Measurements from ENCODE around the gene NAPA. TPM values are rescaled to one million over a fixed set of nuclear protein-coding genes. Genes with fewer than 3 reads are reported as not detected.

NAPA gene
- total RNA-seq, 1 donor from 2014 or later = 61.9 TPM

DNA sequence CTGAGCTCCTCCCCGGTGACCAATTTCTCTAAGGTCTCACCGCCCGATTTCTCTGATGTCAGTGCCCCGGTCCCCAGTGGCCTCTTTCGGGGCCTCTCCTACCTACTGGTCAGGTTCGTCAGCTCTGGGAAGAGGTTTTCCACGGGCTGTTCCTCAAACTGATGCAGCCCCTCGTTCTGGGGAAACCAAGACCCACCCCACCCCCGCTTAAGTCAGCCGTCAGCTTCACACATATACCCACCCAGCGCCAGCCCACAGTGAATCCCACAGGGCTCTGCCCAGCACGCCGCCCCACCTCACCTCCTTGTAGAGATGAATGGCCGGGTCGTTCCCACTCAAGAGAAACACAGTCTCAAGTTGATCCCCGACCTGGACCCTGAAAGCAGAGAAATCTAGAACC, 34.2 kb downstream of the NAPA start:
- intact Hi-C loops (cut with micrococcal nuclease) = loop anchor here (10.0 kb wide), 1 partner anchor 124 kb away; the partner anchor contains the start of gene BICRA
- peaks cover 19% of the 10 kb centered on the region for H3K4me1 Mint-ChIP-seq
- no peak overlapping the region for H3K4me3 Mint-ChIP-seq
- peaks cover 3% of the 10 kb centered on the region for H3K36me3 Mint-ChIP-seq (ENCODE audit: low read depth)
- no peak for DNase-seq
- H3K9me3 Mint-ChIP-seq = no peaks in the 10 kb centered on the region
- no peaks in the 10 kb centered on the region for H3K27me3 Mint-ChIP-seq
- H3K27ac Mint-ChIP-seq = no peak overlapping the region

DNA sequence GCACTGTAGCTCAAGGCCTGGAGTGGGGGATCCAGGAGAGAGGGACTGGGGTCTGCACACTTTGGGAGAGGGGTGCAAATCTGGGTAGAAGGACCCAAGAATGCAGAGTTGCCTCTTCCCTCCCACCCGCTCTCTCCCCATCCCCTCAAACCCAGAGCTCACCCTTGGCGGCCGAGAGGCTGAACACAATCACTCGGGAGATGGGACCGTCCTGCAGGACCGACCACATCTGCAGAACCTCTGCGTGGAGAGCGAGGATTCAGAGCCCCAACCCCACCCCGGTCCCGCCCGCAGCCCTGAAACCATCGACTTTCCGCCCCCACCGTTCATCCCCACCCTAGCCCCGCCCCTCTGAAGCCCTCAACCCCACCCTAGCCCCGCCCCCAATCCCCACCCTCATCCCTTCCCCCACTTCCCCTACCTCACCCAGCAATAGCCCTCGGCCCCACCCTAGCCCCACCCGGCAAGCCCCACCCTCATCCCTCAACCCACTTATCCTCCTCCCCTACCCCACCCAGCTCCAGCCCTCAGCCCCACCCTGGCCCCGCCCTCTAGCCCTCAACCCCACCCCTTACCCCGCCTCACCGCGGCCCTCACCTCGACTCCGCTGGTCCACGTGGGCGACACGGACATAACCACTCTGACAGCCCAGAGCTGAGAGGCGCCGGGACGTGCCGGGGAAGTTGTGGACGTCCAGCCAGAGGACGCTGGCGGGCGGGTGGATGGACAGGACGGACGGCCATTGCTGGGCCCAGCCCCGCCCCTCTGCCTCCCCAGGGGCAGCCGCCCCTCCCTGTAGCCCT, 35.0 kb downstream of the NAPA start:
- Mint-ChIP-seq H3K4me3 (no peak overlapping the region), H3K4me1 (peaks cover 12% of the 10 kb centered on the region), H3K36me3 (ENCODE audit: low read depth) (no peaks in the 10 kb centered on the region), H3K27me3 (no peaks in the 10 kb centered on the region), H3K27ac (no peak overlapping the region), H3K9me3 (no peaks in the 10 kb centered on the region)
- no peak for DNase-seq
- intact Hi-C loops (cut with micrococcal nuclease) = loop anchor here (10.0 kb wide), 1 partner anchor 125 kb away; the partner anchor contains the start of gene BICRA

- H3K4me3 Mint-ChIP-seq = no peak overlapping the region
- intact Hi-C loops (cut with micrococcal nuclease) = no loop called here
- no peaks in the 10 kb centered on the region for H3K9me3 Mint-ChIP-seq
- no peak overlapping the region for H3K27ac Mint-ChIP-seq
- peaks cover 5% of the 10 kb centered on the region for H3K27me3 Mint-ChIP-seq
- no peaks in the 10 kb centered on the region for H3K36me3 Mint-ChIP-seq (ENCODE audit: low read depth)
- peaks cover 2% of the 10 kb centered on the region for H3K4me1 Mint-ChIP-seq
- DNase-seq = no peak
Measured at GRCh38 chr19:47476438-47476972, 38.4 kb downstream of the NAPA start.

DNA sequence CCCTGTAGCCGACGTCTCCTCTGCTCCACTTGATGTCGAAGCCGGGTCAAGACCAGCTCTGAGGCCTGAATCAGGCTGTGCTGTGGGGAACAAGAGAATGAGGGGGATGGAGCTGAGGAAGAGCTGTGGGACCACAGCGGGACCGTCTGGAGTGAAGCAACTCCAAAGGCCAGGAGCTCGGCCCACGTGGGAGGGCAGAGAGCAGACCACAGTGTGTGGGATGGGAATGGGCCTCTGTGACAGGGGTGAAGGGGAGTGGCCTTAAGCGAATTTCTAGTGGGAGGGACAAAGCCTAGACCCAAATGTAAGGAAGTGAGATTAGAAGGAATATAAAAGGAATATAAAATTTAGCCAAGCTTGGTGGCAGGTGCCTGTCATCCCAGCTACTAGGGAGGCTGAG, 39.4 kb downstream of the NAPA start:
- Mint-ChIP-seq H3K4me3 (no peak overlapping the region), H3K4me1 (peaks cover 7% of the 10 kb centered on the region), H3K36me3 (ENCODE audit: low read depth) (no peaks in the 10 kb centered on the region), H3K9me3 (no peaks in the 10 kb centered on the region), H3K27ac (no peak overlapping the region), H3K27me3 (peaks cover 14% of the 10 kb centered on the region)
- no peak for DNase-seq
- intact Hi-C loops (cut with micrococcal nuclease) = no loop called here

GRCh38 chr19:47473336-47473735, 41.5 kb downstream of the NAPA start:
- Mint-ChIP-seq H3K27ac (no peak overlapping the region), H3K4me1 (peaks cover 9% of the 10 kb centered on the region), H3K9me3 (no peaks in the 10 kb centered on the region), H3K4me3 (no peak overlapping the region), H3K27me3 (peaks cover 35% of the 10 kb centered on the region), H3K36me3 (ENCODE audit: low read depth) (no peaks in the 10 kb centered on the region)
- no peak for DNase-seq
- intact Hi-C loops (cut with micrococcal nuclease) = no loop called here

DNA sequence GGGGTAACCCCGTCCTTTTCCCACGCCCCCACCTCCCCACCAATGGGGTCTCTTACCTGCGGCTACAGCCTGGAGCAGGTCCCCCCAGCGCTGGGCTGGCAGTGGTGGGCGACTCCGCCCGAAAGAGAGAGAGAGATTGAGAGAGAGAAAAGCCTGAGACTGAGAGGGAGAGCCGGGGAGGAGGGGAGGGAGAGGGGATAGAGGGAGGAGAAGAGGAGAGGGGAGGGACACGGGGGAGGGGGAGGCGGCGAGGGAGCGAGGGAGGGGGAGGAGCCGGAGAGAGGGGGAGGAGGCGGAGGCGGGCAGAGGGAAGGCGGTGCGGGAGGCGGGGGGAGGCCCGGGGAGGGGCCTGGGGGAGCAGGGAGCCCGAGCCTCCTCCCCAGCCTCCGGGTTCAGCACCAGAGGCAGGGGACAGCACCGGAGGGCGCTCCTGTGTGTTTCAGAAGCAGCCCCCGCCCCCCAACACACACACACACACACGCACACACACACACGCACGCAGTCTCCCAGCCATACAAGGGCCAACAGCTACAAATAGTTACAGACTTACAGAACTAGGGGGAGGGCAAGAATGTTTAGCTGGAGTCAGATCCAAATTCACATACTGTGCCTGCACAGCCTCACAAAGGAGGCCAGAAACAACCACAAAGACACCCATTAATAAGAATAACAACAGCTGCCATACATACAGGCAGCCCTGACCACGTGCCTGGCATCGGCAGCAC, 43.0 kb downstream of the NAPA start, which contains the start of gene SLC8A2:
SLC8A2 (minus strand) TSS at position 161 of the 725 bp plus-strand sequence. CDS start 5,490 bp downstream, outside the sequence.
- Mint-ChIP-seq H3K9me3 (no peaks in the 10 kb centered on the region), H3K27me3 (peaks cover 43% of the 10 kb centered on the region), H3K4me1 (peaks cover 9% of the 10 kb centered on the region), H3K36me3 (ENCODE audit: low read depth) (no peaks in the 10 kb centered on the region), H3K4me3 (peak within 1 kb of the TSS; percentile 2), H3K27ac (no peak within 1 kb of the TSS)
- peak; percentile 91 for DNase-seq
- intact Hi-C loops (cut with micrococcal nuclease) = no loop called here

DNA sequence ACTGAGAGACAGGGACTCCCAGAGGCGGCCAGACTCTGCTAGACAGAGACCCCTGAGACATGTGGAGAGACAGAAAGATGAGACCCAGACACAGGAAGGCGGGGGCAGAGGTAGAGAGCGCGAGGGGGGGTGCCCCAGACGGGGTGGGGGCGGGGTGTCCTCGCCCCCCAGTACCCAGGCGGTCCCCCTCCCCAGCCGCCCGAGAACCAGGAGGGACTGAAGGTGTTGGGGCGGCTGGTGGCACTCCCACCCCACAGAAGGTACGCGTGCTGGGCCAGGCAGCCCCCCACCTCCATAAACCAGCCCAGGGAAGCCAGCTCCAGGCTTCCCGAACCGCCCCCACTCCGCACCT, 43.5 kb downstream of the NAPA start:
- no peak overlapping the region for H3K27ac Mint-ChIP-seq

GRCh38 chr19:47470447-47471195, 44.2 kb downstream of the NAPA start:
- H3K4me3 Mint-ChIP-seq = peak overlapping the region; percentile 2
- H3K9me3 Mint-ChIP-seq = no peaks in the 10 kb centered on the region
- intact Hi-C loops (cut with micrococcal nuclease) = no loop called here
- no peak overlapping the region for H3K27ac Mint-ChIP-seq
- no peaks in the 10 kb centered on the region for H3K36me3 Mint-ChIP-seq (ENCODE audit: low read depth)
- H3K4me1 Mint-ChIP-seq = peaks cover 9% of the 10 kb centered on the region
- peaks cover 43% of the 10 kb centered on the region for H3K27me3 Mint-ChIP-seq
- DNase-seq = no peak

More for the DNA sequence above, 43.5 kb downstream of the NAPA start:
- H3K4me1 Mint-ChIP-seq = peaks cover 9% of the 10 kb centered on the region
- no peaks in the 10 kb centered on the region for H3K36me3 Mint-ChIP-seq (ENCODE audit: low read depth)
- intact Hi-C loops (cut with micrococcal nuclease) = no loop called here
- H3K9me3 Mint-ChIP-seq = no peaks in the 10 kb centered on the region
- DNase-seq = no peak
- H3K4me3 Mint-ChIP-seq = peak overlapping the region; percentile 2
- peaks cover 43% of the 10 kb centered on the region for H3K27me3 Mint-ChIP-seq

GRCh38 chr19:47469719-47470118, 45.1 kb downstream of the NAPA start:
- DNase-seq = no peak
- H3K4me3 Mint-ChIP-seq = no peak overlapping the region
- peaks cover 9% of the 10 kb centered on the region for H3K4me1 Mint-ChIP-seq
- no peaks in the 10 kb centered on the region for H3K9me3 Mint-ChIP-seq
- H3K27me3 Mint-ChIP-seq = peaks cover 45% of the 10 kb centered on the region
- no peak overlapping the region for H3K27ac Mint-ChIP-seq
- no peaks in the 10 kb centered on the region for H3K36me3 Mint-ChIP-seq (ENCODE audit: low read depth)
- intact Hi-C loops (cut with micrococcal nuclease) = no loop called here

DNA sequence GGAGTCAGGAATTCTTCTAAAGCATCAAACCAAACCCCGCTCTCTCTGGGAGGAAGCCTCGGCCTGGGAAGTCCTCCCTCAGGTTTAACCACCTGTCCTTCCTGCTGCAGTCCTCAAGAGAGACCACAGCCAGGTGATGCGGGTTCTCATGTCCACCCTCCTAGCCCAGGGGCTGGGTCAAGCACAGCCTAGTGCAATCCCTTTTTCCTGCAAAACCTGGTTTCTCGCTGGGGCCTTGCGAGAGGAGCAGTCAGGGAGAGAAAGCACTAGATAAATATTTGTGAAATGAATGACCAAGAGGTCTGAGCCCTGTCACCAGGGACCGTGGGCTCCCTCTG, 45.5 kb downstream of the NAPA start:
- no peak for DNase-seq
- no peak overlapping the region for H3K4me3 Mint-ChIP-seq
- H3K36me3 Mint-ChIP-seq (ENCODE audit: low read depth) = no peaks in the 10 kb centered on the region
- H3K9me3 Mint-ChIP-seq = no peaks in the 10 kb centered on the region
- no peak overlapping the region for H3K27ac Mint-ChIP-seq
- peaks cover 12% of the 10 kb centered on the region for H3K4me1 Mint-ChIP-seq
- H3K27me3 Mint-ChIP-seq = peaks cover 49% of the 10 kb centered on the region
- intact Hi-C loops (cut with micrococcal nuclease) = no loop called here

- no peaks in the 10 kb centered on the region for H3K9me3 Mint-ChIP-seq
- no peaks in the 10 kb centered on the region for H3K36me3 Mint-ChIP-seq (ENCODE audit: low read depth)
- no peak for DNase-seq
- H3K27me3 Mint-ChIP-seq = peaks cover 49% of the 10 kb centered on the region
- intact Hi-C loops (cut with micrococcal nuclease) = no loop called here
- H3K4me1 Mint-ChIP-seq = peaks cover 12% of the 10 kb centered on the region
- H3K4me3 Mint-ChIP-seq = no peak overlapping the region
- no peak overlapping the region for H3K27ac Mint-ChIP-seq
Measured at GRCh38 chr19:47467914-47468313, 46.9 kb downstream of the NAPA start.

DNA sequence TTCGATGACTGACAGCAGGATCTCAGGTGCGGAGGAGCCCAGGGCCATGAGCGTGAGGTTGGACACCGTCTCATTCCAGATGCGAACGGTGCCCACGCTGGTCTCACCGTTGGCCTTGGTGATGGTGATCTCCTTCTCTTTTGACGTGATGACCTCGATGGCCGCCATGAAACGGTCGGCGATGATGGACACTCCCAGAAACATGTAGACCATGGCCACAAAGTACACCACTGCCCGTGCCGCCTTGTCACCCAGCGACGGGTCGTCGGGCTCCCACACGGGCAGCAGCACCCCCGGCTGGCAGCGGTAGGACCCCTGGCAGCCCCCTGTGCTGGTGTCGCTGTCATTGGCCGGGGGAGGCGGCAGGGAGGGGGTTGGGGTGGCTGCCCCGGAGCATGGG, 48.9 kb downstream of the NAPA start:
- Mint-ChIP-seq H3K4me3 (no peak overlapping the region), H3K9me3 (no peaks in the 10 kb centered on the region), H3K27me3 (peaks cover 40% of the 10 kb centered on the region), H3K4me1 (peaks cover 6% of the 10 kb centered on the region), H3K27ac (no peak overlapping the region), H3K36me3 (ENCODE audit: low read depth) (no peaks in the 10 kb centered on the region)
- DNase-seq = no peak
- intact Hi-C loops (cut with micrococcal nuclease) = no loop called here

DNA sequence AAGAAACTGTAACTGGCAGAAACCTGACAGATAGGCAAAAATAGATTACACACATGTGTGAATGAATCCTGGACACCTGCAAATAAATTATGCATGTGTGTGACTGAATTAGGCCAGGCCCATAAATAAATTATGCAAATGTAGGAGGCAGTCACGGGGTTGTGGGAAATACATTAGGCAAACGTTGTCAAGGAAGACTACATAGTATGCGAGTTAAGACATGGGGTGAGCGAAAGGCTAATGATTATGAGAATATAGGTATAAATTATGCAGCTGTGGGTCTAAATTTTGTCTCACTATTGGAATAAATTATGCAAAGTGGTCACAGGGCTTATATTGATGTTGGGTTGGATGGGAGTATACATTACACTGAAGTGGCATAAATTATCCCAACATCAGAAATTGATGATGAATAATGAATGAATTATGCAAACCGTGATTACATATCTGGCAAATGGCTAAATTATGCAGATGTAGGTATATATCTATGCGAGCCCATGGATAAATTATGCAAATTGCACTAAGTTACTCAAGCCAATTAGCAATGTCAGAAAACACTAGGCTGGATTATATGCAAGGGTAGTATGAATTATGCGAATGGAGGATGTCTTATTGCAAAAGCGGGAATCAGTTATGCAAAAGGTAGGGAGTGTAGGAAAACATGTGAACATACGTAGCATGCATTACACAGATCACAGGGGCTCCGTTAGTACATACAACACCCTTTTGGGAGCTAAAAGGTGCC, 50.0 kb downstream of the NAPA start:
- Mint-ChIP-seq H3K27me3 (peaks cover 29% of the 10 kb centered on the region), H3K27ac (no peak overlapping the region), H3K4me3 (no peak overlapping the region), H3K36me3 (ENCODE audit: low read depth) (no peaks in the 10 kb centered on the region), H3K4me1 (peaks cover 2% of the 10 kb centered on the region), H3K9me3 (no peaks in the 10 kb centered on the region)
- no peak for DNase-seq
- intact Hi-C loops (cut with micrococcal nuclease) = no loop called here
